NCI-H2081 treated with DMSO at 0.1 percent for 48 hours (cell line): ENCODE measurements around the gene SHISAL2B.
"Not testable (repeated sequence)": the region's sequence is repeated elsewhere in the genome, so short reads cannot be mapped to it uniquely, and the experiment has no call there.

Experiments used
- DNase-seq: peaks from one replicate; lab custom pipeline; 2025; lab: John Stamatoyannopoulos, UW

Gene SHISAL2B

DNA sequence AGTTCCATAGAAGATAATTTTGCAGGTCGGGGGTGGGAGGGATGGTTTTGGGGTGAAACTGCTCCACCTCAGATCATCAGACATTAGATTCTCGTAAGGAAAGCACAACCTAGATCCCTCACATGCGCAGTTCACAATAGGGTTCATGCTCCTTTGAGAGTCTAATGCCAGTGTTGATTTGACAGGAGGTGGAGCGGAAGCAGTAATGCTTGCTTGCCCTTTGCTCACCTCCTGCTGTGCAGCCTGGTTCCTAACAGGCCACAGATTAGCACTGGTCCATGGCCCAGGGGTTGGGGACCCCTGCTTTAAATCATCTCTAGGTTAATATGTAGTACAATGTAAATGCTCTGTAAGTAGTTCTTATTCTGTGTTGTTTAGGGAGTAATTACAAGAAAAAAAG, 10.5 kb downstream of the SHISAL2B start:
- no peak for DNase-seq

DNA sequence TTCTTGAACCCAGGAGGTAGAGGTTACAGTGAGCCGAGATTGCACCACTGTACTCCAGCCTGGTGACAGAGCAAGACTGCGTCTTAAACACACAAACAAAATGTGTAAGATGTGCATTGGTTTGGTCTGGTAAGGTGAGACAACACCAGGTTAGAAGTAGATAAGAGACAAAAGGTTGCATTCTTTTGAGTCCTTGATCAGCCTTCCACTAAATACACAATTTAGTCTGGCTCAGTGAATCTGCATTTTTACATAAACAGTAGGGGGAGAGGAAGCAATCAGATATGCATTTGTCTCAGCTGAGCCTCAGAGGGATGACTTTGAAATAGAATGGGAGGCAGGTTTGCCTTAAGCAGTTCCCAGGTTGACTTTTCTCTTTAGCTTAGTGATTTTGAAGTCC, 15.8 kb downstream of the SHISAL2B start:
- not testable (repeated sequence) for DNase-seq

DNA sequence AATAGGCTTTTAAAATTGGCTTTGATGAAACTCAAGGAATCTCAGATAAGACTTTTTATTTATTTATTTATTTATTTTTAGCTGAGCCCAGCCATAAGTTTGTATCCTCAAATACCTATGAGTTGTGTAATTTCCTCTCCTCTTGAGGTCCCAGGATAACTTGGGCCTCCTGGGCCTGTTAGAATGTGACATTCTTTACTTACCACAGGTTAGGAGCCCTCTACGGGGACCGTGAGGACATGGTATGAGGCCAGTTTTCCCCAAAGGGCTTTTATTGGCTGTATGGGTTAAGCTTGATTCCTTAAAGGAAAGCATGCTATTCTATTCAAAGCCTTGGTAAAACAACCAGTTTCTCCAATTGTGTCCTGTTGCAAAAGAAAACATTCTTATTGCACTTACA, 16.9 kb downstream of the SHISAL2B start:
- DNase-seq, result no peak

DNA sequence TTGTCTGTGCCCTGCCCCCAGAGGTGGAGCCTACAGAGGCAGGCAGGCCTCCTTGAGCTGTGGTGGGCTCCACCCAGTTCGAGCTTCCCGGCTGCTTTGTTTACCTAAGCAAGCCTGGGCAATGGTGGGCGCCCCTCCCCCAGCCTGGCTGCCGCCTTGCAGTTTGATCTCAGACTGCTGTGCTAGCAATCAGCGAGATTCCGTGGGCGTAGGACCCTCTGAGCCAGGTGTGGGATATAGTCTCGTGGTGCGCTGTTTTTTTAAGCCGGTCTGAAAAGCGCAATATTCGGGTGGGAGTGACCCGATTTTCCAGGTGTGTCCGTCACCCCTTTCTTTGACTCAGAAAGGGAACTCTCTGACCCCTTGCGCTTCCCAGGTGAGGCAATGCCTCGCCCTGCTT, 24.2 kb downstream of the SHISAL2B start:
- DNase-seq, result not testable (repeated sequence)

DNA sequence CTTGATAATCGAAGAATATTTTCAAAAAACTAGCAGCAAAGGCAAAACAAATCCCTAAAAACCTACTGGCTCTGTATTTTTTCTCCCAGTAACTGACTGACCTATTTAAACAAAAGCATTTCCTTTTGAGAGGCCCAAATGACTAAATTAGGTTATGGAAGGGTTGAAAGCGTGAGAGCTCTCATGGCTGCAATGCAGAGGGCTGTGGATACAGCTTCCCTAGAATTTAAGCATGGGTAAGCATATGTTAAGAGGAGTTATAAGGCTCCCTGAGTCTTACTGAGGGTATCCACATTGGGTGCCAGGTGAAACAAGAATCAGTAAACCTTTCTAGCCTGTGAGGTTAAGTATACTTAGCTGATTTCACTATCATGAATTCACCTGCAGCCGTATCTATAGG, 32.3 kb downstream of the SHISAL2B start:
- DNase-seq, result no peak

DNA sequence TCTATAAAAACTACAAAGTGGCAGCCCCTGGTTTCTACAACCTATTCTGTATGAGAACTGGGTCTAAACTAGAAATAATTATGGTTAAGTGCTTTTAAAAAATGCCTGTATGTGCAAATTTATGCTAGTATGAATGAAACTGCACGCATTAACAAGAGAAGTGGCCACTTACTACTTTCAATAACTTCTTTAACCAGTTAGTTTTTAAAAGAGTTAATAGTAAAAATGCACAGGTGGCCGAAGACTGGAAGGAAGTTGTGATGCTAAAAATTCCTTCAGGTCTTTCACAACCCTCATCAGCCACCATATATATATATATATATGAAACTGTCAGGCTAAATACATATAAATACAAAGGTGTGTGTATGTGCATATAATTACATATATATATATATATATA, 36.8 kb downstream of the SHISAL2B start:
- no peak for DNase-seq

DNA sequence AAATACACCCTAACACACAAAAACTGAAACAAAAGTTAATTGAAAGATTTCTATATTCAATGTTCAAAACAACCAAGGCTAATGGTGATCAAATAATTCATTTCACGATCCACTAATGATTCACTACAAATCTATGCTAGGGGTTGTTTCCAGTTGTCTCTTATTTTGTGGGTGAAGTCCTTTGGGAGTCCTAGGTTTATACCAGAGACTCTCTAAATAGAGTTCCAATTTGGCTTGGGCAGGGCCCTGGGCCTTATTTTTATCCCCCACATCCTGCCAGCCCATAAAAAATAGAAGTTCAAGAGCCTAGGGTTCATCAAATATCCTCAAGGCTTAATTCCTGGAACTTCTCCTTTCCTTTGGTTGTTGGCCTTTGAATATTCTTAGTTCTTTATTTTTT, 52.1 kb downstream of the SHISAL2B start:
- no peak for DNase-seq

DNA sequence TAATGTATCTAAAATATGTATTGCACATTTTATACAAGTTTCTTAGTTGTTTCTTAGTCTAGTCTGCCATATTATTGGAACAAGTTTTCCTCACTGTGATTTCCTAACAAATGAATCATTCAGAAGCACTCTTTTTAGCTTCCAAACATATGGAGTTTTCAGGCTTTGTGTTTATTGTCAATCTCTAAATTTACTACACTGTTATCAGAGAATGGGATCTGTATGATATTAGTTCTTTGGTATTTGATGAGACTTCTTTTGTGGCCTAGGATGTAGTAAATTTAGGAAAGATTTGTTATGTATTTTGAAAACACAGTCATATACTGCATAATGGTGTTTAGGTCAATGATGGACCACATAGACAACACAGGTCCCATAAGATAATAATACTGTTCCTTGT, 52.5 kb downstream of the SHISAL2B start:
- no peak for DNase-seq

DNA sequence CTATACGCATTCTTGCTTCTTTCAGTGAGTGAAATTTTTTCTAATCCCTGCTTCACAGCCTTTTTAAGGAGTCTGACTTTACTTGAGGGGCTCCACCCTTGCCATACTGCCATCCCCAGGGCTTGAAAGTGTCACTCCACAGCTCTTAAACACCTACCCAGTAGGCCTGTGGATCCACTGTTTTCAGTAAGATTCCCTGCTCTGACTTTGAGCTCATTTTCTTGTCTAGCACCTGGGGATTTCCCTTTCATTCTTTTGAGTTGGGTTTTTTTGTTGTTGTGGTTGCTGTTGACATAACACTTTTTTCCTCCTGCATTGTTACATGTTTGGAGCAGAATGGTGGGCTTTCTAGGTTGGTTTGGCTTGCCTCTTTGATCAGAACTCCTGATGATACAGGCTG, 54.6 kb downstream of the SHISAL2B start:
- no peak for DNase-seq

DNA sequence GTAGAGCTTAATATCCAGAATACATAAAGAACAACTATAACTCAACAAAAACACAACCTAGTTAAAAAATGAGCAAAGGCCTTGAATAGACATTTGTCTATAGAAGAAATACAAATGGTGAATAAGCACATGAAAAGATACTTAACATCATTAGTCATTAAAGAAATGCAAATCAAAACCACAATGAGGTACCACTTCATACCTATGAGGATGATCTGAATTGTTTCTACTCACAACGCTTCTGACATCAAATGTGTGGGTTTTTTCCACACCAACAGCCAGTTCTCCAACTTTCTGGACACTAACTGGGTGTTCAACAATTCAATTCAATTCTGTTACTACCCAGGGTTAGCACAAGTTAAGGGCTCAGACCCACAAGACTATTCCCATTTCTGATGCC, 56.1 kb downstream of the SHISAL2B start:
- no peak for DNase-seq

DNA sequence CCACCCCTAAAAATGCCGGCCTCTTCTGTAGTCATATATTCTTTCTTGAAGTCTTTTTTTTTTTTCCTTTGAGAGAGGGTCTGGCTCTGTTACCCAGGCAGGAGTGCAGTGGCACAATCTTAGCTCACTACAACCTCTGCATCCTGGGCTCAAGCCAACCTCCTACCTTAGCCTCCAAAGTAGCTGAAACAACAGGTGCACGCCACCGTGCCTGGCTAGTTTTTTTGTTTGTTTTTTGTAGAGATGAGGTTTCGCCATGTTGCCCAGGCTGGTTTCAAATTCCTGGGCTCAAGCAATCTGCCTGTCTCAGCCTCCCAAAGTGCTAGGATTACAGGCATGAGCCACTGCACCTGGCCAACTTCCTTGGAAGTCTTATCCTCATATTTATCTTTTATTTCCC, 59.1 kb downstream of the SHISAL2B start:
- DNase-seq, result no peak

DNA sequence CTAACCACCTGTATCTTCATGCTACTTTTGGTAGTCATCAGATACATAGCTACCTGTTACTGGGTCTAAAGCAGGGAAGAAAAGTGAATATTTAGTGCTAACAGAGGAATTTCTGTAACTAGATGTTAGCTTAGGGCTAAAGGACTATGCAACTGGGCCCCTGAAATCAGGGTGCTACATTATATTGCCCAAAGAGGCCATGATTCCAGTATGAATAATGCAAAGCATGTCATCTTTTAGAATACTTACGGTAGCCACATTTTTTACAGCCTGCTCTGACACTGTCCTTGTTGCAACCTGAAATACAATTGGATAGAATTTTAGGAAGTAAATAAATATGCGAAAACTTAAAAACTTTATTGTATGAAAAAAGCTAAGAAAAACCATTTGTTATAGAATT, 63.8 kb downstream of the SHISAL2B start:
- DNase-seq, result no peak

DNA sequence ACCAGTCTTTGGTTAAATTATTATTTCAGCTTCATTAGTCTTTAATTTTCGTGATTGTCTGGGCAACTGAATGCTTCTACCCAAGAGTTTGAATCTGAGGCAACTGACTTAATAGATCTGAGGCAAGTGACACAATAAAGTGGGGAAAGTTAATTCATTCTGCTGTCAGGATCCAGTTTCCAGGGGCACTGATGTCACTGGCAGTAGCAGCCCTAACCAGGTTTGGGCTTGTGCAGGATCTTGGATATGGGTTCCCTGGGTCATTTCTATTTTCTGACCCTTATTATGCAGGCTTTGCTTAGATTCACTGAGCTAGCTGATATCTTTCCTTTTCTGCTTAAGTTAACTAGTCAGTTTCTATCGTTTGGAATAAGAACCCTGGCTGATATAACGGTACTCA, 68.6 kb downstream of the SHISAL2B start:
- no peak for DNase-seq

DNA sequence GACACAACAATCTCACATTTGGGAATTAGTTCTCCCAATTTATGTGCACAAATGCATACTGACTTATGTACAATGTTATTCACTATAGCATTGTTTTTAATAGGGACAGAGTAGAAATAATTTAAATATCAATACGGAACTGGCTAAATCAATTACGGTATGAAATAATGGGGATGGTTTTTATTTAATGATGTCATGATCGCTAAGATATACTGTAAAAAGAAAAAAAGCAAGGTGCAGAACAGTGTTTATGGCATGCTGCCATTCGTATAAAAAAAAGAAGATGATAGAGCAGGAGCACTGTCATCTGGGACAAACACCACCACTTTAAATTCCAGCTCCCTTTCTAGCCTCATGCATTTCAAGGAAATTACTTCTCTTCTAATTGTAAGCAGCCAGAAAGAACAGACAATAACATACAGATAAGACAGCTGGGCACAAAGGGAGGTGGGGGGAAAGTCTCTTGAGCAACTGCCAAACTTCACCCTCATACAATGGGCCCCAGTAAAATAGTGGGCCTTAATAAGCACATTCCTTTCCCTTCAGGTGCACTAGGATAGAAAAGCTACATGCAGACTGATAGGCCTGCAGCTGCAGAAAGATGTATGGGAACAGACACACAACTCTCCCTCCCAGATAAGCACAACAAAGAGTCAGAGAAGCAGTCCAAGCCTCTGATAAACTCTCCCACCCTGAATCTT, 69.8 kb downstream of the SHISAL2B start:
- no peak for DNase-seq

DNA sequence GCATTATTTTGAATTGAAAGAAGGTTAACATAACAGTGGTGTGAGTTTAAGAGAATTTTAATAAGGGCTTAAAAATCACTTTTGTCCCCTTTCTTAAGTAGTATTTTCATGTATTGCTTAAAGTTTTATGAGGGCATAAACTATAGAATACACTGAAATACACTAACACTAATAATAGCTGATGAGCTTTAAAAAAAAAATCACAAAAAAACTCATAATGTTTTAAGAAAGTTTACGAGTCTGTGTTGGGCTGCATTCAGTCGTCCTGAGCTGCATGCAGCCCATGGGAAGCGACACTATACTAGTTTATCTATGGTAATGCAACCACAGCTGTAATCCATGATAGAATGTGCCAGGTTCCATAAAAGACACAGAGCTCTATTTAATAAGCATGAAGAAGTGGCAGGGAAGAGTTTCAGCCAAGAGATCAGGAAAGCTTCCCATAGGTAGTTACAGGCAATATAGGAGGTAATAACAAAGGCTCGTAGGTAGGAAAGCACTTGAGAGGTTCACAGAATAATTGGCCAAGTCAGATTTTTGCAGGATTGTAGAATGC, 73.7 kb downstream of the SHISAL2B start:
- DNase-seq, result no peak

DNA sequence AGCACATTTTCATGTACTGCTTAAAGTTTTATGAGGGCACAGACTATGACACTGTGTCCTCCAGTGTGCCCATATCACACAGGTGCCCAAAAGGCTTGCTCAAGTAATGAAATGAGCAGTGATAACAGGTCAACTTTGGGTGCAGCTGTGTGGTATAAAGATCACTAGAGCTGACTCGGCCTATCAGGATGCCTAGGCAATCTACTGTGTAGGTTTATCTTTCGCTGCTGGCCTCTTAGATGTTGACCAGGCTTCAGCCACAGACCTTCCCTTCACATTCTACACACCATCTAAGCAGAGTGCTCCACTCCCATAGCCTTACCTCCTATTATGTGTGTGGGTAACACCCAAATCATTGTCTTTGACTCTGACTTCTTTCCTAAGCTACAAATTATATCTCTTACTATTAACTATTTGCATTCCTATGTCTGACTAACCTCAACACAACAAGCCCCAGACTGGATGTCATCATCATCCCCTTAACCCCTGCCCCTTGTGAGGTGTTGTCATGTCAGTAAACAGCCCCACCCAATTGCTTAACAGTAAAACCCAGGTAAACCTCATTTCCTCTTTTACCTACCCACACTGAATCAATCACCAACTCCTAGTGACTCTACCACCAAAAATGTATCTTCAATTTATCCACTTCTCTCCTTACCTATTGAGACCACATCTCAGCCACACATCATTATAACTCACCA, 75.7 kb downstream of the SHISAL2B start:
- no peak for DNase-seq

DNA sequence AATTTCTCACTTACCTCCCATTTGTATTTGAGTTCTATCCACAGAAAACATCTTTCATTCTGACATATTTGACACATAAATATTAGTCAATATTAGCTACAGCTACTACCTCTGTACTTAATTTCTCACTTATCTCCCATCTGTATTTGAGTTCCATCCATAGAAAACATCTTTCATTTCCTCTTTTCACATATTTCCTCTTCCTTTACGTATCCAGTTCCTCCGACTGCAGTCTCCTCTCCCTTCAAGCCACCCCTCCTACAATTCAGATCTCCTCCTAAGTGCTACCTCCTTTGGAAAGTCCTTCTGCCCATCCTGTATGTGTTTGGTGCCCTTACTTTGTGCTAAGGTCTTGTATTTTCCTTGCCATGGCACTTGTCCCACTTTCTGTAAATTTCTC, 76.6 kb downstream of the SHISAL2B start:
- no peak for DNase-seq
